HG02970 (cell line): ENCODE data around the gene CD40.

Experiments used
- ATAC-seq: cut with Tn5 transposase; IDR thresholded peaks from one replicate; pipeline ENCODE4 v1.9.1; 2021; ENCODE audit warnings: mild to moderate bottlenecking, moderate library complexity, moderate number of reproducible peaks; ENCODE audit not compliant: unreplicated experiment, low FRiP score

Gene CD40

DNA sequence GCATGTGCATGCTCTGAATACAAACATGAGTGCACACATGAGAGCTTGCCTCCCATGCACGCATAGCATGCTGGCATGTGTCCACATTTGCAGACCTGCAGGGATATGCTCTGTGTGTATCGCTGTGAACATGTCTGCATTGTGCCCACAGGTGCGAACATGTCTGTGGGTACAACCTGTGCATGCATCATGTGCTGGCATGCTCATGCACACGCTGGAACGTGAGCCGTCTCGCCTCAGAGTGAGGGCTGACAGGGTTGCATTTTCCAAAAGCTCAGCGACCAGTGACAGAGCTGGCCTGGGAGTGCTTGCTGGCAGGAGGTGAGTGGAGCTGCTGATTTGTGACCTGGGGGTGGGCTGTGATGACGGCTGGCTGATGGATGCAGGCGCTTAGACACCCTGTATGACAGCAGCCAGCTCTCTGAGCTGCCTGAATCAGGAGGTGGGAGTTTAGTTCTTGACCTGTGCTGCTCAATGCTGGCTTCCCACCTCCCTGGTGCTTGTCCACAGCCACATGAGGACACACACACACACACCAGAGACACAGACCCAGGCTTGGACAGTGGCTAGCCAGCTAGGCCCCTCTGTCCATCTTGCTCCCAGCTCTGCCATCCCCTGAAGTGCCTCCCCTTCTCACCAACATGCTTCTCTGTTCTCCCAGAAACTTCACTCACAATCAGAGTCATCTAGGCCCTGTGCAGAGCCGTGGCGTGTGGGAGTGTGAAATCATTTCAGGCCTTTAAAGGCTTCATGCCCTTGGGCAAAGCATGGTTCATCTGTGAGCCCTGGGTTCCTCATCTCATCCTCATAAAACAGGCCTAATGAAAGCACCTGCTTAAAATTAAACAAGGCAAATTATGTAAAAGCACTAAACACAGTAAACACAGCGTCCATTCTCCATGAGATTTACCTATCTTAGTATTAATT, 51.4 kb downstream of the CD40 start:
- no peak for ATAC-seq

DNA sequence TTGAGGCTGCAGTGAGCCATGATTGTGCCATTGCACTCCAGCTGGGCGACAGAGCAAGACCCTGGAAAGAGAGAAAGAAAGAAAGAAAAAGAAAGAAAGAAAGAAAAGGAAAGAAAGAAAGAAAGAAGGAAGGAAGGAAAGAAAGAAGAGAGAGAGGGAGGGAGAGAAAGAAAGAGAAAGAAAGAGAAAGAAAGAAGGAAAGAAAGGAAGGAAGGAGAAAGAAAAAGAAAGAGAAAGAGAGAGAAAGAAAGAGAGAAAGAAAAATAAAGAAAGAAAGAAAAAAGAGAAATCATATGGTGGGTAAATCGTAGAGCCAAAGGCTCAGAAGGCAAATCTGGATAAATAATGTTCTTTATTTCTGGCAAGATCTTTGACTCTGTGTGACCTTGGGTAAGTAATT, 53.4 kb downstream of the CD40 start:
- ATAC-seq: no peak

DNA sequence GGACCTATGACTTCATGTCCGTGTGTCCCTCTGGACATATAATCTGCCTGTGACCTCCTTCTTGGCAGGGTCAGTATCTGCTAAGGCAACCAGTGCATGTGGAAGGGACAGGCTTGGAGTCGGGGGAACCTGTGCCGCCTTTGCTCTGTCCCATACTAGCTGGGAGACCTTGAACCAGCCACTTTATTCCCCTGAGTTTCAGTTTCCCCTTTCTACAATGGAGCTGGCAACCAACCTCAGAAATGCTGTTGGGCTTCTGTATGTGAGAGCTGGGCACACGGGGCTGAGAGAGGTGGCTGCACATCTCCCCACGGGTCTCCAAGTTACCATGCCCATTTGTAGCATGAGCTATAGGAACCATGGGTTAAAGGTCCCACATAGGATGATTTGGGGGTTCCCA, 53.8 kb downstream of the CD40 start:
- ATAC-seq: no peak

GRCh38 chr20:46172455-46172854, 54.3 kb downstream of the CD40 start:
- ATAC-seq: no peak

DNA sequence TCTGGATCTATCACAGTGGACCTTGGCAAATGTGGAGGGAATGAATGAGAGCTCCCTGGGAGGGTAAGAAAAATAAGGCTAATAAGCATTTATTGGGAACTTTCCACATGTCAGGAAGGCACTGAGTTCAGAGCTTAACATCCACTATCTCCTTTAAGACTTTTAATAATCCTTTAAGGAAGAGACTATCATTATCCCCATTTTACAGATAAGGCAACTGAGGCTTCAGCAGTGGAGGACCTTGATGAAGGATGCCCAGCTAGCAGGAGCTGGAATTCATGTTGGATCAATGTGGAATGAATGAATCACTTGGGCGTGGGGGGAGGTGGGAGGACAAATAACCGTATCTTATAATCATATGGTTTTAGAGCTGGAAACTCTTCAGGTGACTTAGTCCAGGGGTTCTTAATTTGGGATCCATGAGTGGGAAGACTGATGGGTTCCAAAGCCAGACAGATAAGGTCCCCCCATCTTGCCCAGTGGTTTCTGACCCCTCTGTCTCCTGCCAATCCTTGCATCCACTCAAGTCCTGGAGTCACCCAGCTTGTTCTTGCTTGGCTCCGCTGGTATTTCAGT, 54.9 kb downstream of the CD40 start:
- ATAC-seq: no peak

DNA sequence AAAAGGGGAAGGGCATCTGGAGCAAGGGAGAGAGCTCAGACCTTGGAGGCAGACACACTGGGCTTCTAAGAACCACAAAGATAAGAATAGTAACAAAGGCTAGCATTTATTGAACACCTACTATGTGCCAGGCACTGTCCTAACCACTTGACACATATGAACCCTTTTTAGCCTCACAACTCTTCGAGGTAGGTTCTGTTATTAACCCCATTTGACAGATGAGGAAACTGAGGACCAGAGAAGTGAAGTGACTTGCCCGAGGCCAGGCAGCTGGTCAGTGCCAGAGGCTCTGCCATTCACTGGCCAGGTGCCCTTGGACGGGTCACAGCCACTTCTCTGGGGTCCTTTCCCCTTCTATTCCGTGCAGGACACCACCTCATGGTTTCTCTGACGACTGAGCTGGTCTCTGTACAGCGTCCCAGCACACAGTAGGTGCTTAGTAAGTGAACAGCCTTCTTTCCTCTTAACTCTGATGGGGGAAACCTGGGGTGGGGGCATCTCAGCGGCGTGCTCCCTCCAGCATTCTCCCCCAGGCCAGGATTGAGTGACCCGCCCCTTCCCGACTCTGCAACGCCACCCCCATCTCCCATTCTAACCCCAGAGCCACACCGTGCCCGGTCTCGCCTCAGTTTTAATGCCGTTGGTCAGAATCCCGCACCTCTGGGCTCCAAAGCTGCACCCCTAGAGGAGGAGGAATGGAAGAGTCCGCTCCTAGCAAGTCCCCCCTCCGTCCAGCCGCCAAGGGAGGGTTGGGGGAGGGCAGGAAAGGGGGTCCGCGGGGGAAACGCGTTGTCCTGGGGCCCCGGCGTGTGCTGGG, 55.7 kb downstream of the CD40 start:
- no peak for ATAC-seq

GRCh38 chr20:46174469-46175126, 56.5 kb downstream of the CD40 start:
- no peak for ATAC-seq

- no peak for ATAC-seq
Observed at GRCh38 chr20:46175127-46175494, 57.0 kb downstream of the CD40 start.

- no peak for ATAC-seq
Observed at GRCh38 chr20:46176739-46177378, 58.7 kb downstream of the CD40 start.

DNA sequence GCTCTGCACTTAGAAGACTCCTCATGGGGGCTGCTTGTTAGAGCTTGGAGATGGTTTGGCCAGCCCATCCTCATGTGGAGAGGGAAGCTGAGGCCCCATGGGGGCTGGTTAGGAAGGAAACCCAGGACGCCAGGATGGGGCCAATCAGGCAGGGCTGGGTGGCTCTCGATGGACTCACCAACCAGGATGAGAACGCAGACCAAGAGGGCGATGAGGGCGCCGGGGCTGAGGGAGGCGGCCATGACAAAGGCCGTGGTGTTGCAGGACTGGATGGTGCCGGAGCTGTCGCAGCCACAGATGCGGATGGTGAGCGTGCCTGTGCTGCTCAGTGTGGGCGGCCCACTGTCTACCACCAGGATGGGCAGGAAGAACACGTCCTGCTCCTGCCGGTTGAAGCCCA, 59.7 kb downstream of the CD40 start:
- ATAC-seq: no peak

DNA sequence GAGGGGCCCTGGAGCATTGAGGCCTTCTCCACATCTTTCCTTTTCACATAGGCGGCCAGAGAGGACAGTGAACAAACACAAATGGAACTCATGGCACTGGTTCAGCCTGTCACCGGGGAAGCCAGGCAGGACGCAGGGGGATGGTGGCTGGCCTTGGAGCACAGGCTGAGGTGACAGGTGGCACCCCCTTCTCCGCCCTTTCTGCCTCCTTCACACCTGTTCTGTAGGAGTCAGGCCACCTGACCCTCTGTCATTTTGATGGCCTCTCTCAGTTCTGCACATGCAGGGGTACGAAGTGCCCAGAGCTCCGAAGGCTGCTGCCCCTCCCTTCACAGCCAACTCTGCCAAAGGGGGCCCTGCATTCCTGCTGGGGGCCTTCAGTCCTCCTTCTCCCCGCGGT, 60.8 kb downstream of the CD40 start:
- no peak for ATAC-seq
